Lung microvascular endothelial cell (primary cell): ENCODE measurements around the gene GATAD2A. TPM values are rescaled to one million over a fixed set of nuclear protein-coding genes. Genes with fewer than 3 reads are reported as not detected.

Experiments
- DNase-seq, 2 donors: peaks; one replicate each; pipeline versions ENCODE4 v3.0.0 to v3.0.0-alpha.2; 2010; ENCODE audit warnings: low read depth in 2 of 2
- total RNA-seq: library from RNA; depleted of rRNA; stranded (reverse); fragments of >200 nt; gene quantifications from 2 replicates; pipeline ENCODE4 v1.2.1, GENCODE V29; 2014

Gene GATAD2A
- total RNA-seq, 1 donor from 2014 or later, result 37.5 TPM

DNA sequence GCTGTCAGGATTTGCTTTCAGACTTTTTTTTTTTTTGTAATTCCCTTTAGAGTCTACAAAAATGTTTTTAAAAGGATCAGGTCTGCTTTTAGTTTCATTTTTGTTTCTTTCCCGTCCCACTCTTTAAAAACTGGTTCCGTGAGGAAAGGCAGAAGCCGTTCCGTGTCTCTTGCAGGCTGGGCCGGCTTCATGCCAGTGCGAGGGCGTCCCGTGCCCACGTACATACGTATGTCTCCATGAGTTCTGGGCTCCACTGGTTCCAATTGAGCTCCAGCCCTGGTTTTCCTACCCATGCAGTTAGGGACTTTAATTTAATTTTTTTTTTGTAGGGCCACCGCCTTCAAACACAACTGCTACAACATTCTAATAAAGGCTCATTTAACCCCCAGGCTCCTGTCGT is 101.1 kb downstream of the GATAD2A start:
- DNase-seq, result no peak

DNA sequence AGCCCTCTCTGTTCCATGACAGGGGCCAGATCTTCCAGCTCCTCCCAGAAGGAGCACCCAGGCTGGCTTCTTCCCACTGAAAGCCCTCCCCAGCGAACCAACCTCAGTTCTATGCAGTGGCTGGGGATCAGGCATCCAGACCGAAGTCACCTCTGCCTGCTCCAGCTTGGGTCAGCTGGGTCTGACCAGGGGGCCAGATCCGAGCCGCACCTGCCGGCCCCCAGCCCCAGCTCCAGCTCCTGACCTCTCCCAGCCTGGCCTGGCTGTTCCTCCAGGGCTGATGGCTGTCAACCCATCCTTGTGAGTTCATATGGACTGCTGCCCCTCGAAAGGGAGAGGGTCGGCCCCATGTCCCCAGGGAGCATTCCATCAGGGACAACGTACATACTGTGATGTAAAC is 101.9 kb downstream of the GATAD2A start:
- no peak for DNase-seq

DNA sequence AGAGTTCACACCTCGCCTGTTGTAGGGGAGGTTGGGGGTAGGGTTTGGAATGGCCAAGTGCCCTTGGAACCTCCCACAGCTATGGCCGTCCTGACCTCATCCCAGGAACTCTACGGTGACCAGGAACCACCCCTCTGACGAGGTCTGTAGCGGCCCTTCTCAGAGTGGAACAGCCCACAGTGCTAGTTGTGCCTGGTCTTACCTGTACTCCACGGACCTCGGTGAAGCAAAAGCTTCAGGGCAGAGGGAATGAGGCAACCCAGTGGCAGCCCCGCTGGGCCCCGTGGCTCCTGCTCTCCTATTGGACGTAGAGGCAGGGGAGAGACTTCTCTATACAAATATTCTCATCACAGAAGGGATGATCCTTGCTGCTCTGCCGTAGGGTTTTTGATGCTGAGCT is 102.7 kb downstream of the GATAD2A start:
- DNase-seq, result no peak

DNA sequence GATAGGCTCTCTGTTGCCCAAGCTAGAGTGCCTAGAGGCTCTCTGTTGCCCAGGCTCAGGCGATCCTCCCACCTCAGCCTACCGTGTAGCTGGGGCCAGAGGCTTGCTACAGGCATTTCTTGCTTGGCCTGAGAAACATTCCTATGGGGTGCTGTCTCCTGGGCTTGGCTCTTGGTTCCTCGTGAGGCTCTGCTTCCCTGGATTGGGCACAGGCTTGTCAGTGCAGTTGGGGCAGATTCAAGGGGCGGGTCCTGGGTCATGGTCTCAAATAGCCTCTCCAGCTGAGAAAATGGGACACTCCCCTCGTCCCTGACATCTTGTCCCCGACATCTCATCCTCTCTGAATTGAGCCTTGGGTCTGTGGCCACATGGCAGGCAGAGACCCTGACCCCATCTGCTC is 105.0 kb downstream of the GATAD2A start:
- DNase-seq, result no peak

DNA sequence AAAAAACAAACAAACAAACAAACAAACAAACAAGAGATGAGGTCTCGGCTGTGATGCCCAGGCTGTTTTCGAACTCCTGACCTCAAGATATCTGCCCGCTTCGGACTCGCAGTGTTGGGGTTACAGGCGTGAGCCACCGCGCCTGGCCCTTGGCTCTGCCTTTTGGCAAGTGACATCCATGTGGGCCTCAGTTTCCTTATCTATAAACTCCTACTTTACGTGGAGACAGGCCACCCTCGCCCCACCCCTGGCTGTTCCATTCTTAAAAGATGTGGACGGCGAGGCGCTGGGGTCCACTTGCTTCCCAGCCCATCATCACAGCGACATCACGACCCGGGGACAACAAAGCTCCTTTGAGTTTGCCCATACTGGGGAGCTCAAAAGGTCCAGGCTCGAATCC is 108.2 kb downstream of the GATAD2A start:
- no peak for DNase-seq

DNA sequence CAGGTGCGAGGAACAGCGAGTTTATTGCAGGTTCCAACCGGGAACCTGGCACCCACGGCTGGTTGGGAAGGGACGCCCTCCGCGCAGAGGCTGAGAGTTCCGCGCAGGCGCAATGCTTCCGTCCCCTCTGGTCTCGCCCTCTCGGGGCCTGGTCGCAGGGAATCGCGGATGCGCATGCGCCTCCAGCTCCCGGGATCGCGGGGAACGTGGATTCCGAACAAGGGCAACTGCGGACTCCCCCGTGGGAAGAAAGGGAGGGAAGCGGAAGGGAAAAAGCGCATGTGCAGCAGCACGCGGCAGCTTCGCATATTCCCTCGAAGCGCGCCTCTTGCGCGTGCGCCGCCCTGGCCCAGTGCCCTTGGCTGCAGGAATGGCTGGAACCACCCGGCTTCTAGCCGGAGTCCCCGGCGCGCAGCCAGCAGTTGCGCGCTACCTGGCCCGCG is 108.8 kb downstream of the GATAD2A start:
- DNase-seq, result peak; percentile 19 to 81

DNA sequence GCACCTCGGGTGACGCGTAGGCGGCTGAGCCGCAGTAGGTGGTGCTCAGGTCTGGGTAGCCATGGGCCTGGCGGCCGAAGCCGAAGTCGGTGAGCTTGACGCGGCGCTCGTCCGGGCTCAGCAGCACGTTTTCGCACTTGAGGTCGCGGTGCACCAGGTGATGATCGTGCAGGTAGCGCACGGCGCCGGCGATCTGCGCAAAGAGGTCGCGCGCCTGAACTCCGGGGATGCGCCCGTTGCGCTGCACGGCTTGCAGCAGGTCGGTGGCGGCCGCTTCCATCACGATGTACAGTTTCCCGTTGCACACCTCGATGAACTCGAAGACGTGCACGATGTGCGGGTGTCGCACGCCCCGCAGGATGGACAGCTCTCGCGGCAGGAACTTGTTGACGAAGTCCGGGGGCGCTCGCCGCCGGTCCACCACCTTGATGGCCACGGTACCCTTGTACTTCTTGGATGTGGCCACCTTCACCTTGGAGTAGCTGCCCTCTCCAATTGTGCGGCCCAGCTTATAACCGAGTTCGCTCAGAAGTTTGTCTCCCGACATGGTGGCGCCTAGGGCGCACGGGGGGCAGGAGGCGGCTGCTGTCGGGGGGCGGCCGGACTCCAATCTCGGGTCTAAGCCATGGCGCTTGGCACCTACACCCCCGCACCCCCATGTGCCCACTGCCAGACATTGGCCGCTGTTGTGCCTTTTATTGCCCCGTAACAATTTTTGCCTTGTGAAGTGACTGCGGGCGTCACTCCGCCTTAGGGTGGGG is 109.6 kb downstream of the GATAD2A start, which contains the start of gene TSSK6:
TSSK6 (minus strand) TSS at position 668 of the 761 bp plus-strand sequence; CDS start at position 547, 121 bp downstream.
- no peak for DNase-seq

DNA sequence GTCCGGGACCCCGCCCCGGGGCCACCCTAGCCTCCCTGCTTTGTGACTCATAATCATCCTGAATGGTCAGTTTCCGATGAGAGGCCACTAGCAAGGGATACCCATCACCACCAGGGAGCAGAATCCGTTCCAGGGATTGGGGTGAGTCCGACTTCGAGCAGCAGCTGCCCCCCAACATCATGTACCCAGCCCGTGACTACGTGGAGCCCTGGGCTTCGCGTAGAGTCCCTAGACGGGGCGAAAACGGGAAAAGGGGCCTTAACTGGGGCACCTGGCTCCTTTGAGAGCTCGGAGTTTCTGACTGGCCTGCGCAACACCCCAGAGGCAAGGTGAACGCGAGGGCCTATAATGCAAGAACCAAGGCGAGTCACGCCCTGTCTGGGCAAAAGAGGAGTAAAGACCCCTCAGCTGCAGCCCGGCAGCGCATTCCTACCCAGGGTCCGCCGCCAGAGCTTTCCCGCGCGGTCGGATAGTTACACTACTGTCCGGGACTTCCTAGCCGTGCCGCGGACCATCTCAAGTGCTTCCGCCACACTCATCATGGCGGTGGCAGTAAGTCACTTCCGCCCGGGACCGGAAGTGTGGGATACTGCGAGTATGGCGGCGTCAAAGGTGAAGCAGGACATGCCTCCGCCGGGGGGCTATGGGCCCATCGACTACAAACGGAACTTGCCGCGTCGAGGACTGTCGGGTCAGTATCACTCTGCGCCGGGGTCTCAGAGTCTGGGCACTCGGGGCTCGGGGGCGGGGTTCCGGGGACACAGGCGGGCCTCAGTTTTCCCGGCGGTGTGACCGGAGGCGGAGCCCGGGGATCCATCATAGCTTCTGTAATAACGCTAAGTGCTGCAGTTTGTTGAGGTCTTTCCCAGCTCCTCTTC is 110.4 kb downstream of the GATAD2A start, which contains the start of gene NDUFA13:
NDUFA13 (plus strand) TSS at position 584 of the 878 bp plus-strand sequence; CDS start at position 598, 14 bp downstream.
- peak; percentile 94 to 96 for DNase-seq

DNA sequence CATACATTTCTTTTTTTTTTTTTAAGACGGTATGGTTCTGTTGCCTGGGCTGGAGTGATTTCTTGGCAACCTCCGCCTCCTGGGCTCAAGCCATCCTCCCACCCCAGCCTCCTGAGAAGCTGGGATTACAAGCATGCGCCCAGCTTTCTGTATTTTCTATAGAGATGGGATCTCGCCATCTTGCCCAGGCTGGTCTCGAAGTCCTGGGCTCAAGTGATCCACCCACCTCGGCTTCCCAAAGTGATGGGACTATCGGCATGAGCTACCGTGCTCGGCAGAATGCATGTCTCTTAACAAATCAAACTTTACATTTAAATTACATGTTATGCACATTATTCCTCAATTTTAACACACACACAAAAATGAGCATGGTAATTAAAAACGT is 111.8 kb downstream of the GATAD2A start:
- DNase-seq, result no peak

DNA sequence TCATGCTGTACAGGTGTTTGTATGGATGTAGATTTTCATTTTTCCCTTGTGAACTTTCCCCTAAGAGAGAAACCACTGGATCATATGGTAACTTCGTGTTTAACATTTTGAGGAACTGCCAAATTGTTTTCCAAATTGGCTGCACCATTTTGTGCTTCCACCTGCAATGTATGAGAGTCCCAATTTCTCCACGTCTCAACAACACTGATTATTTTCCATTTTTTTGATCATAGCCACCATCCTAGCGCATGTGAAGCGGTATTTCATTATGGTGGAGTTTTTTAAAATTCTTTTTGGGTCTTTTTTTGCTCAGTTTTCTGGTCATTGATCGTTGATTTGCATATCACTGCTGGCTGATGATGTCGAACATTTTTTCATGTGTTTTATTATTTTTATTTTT is 115.5 kb downstream of the GATAD2A start:
- no peak for DNase-seq

DNA sequence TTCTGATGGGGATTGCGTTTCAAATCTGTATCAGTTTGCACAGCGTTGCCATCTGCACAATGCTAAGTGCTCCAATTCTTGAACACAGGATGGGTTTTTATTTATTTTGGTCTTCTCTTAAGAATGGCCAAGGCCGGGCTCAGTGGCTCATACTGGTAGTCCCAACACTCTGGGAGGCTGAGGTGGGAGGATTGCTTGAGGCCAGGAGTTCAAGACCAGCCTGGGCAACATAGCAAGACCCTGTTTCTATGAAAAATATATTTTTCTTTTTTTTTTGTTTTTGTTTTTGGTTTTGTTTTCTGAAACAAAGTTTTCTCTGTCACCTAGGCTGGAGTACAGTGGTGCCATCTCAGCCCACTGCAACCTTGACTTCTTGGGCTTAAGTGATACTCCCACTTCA is 117.7 kb downstream of the GATAD2A start:
- no peak for DNase-seq

DNA sequence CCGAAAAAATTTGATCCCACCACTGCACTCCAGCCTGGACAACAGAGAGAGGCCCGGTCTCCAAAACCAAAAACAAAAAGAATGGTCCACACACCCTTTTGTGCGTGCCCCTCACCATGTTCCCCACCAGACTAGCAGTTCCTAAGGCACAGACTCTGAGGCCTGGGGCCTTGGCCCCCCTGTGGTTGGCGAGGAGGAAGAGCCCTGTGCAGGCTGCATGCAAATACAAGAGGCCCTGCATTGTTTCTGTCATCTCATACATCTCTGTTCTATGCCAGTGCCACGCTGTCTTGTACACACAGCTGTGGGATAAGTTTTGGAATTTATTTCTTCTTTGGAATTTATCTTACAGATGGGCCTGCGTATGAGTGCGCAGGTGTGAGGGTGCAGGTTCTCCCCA is 118.6 kb downstream of the GATAD2A start:
- DNase-seq, result no peak

DNA sequence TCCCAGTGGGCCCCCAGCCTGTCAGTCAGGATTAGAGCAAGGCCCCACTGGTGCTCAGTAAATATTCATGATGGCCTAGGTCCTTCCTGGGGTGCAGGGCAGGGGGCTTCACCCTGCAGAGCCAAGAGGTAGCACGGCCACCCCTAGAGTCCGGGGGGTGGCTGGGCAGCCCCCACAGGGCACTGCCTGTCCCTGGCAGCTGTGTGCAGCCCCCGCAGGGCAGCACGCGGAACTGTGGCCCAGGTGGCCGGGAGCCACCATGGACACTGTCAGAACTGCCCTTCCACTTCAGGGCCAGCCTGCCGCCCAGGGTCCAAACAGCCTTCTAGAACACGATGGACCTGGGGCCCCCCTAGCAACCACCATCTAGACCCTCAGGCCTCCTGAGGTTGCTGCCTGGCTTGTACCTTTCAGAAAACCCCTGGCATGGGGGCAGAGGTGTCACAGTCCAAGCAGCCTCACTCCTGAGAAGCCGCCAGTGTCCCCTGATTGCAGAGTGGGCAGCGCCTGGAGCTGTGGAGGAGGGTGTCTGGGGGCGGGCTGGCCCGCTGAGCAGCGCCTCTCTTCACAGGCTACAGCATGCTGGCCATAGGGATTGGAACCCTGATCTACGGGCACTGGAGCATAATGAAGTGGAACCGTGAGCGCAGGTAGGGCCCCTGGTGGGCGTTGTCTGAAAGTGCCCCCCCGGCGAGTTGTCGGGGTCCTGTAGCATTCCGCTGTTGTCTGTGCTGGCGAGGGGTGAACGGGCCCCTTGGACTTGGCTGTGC is 120.3 kb downstream of the GATAD2A start:
- DNase-seq, result no peak

DNA sequence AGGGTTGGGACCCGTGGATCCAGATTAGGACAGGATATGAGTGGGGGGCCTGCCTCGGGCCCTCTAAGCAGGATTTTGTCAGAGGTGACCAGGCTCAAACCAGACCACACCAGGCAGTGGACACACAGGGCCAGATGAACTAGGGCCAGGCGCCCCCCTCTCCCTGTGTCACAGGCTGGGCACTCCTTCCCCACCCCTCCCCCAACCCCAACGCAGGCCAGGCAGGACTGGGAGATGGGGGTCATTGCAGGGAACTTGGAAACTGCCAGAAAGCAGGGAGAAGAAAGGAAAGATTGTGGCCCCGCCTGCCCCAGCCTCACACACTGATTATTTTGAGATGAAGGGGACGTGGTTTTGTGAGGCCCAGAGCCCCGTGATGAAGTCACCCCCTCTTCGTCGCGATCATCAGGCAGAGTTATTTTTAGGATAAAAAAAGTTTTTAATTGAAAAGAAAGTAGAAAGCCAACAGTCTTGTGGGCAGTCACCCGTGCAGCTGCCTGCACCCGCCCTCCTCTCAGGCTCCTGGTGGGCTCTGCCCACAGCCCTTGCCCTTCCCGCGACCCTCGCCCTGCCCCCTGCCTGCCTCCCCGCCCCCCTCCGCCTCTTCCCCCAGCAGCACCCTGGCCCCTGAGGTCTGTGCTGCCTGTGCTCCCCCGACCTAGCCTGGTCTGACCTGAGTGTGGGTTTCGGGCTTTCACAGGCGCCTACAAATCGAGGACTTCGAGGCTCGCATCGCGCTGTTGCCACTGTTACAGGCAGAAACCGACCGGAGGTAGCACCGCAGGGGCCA is 121.3 kb downstream of the GATAD2A start:
- DNase-seq, result no peak

DNA sequence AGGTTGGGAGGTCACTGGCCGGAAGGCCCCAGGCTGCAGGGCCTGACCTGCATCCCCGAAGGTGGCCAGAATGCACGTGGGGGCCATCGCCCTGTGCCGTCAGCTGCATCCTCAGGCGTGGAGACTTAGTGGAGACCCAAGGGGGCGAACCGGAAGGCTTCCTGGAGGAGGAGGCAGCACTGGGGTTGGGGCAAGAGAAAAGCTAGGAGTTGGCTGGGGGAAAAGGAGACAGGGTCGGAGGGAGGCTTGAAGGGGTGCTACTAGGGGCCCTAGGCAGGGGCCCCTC is 121.8 kb downstream of the GATAD2A start:
- DNase-seq, result no peak

DNA sequence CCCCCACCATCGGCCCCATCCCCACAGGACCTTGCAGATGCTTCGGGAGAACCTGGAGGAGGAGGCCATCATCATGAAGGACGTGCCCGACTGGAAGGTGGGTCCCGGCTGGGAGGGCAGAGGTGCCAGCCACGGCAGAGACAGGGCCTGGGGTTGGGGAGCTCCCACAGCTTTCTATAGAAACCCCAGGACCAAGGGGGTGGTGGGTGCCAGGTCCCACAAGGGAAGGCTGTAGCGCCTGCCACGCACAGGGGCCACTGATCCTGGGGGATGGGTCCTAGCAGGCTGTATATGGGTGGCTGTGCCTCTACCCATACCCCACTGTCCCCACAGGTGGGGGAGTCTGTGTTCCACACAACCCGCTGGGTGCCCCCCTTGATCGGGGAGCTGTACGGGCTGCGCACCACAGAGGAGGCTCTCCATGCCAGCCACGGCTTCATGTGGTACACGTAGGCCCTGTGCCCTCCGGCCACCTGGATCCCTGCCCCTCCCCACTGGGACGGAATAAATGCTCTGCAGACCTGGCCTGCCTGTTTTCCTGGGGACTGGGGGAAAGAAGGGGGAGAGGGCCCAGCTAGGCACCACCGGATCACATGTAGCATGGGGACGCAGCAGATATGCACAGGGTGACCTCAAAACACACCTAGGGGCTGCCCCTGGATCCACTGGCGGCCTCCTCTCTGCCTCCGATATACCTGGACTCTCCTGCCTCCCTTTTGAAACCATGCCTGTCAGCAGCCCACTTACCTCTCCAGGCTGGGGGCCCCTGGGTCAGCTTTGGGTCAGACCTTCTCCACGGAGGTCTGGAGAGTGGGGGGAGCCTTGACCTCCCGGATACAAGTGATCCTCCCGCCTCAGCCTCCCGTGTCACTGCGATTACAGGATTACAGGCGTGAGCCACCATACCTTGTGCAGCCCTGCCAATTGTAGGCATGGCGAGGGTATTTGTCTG is 122.5 kb downstream of the GATAD2A start:
- no peak for DNase-seq

DNA sequence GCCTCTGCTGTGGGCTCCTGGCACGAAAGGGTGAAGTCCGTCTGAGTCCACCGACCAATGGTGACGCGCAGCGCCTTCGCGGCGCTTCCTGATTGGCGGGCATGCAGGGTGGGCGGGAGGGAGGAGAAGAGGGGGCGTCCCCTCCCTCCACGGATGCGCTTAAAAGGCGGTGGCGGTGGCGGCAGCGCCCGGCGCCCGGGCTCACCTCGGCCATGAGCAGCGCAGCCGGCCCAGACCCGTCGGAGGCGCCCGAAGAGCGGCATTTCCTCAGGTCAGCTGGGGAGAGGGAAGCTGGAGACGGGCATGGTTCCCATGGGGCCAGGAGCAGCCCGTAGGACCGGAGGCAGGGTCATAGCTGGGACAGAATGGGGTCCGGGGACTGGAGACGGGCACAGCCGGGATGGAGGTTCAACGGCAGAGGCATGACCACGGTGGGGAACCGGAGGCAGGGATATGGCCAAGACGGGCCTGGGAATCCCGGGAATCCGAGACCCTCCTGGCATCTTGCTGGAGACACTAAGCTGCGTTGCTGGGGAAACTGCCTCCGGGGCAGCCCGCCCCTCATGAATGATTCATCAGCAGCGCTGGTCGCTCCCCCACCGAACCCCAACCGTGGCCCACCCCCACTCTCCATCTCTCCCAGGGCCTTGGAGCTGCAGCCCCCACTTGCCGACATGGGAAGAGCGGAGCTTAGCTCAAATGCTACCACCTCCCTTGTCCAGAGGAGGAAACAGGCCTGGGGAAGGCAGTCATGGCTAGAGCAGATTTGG is 123.4 kb downstream of the GATAD2A start, which contains the start of gene YJEFN3:
YJEFN3 (plus strand) TSS at position 191 of the 770 bp plus-strand sequence; CDS start at position 213, 22 bp downstream.
- DNase-seq, result peak; percentile 41 to 70

DNA sequence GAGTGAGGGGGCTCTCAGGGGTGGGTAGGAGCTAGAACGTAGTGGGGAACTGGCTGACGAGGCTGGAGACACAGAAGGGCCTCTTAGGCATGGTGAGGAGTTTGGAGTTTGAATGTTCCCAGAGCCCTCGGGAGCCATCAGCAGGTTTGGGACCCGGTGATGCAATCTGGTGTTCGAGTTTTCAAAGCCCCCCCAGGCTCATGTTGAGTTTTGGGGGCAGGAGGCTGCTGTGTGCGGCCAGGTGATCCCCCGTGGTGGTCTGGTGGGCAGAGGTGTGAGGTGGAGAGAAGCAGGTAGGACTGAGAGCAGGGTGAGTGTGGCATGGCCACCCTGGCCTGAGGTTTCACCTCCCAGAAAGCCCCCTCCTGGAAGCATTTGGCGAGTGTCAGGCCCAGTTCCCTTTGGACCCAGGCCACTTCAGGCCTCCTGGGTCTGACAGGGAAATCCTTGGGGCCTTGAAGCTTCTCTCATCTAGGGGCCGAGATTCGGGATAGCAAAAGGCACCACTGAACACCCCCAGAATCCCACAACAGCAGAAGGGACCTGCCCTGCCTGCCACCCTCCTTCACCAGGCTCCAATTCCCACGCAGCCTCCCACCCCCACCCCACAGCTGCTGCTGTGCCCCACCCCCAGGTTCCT is 124.4 kb downstream of the GATAD2A start:
- DNase-seq, result no peak

DNA sequence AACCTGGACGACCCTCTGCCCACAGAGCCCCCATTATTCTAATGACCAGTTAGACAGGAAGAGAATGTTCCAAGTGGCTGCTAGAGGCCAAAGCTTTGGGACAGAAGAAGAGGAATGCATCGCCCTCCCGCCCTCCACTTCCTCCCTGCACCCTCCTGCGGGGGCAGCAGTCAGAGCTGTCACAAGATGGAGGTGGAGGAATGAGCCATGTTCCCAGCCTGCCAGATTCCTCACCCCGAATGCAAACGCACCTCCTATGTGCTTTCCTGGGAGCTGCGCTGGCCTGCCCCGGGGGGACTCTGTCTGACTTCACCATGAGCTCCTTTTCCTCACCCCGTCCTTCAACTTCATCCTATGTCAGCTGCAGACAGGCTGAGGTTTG is 124.9 kb downstream of the GATAD2A start:
- DNase-seq, result no peak
